Germinal center (tissue), 1 donor: ENCODE measurements around the gene NRAP.
"Not testable (repeated sequence)": the region's sequence is repeated elsewhere in the genome, so short reads cannot be mapped to it uniquely, and the experiment has no call there.

ENCODE experiments used
- DNase-seq: peaks from one replicate; pipeline ENCODE4 v3.0.0; 2012; ENCODE audit warnings: mixed read lengths, low spot score

NRAP gene

DNA sequence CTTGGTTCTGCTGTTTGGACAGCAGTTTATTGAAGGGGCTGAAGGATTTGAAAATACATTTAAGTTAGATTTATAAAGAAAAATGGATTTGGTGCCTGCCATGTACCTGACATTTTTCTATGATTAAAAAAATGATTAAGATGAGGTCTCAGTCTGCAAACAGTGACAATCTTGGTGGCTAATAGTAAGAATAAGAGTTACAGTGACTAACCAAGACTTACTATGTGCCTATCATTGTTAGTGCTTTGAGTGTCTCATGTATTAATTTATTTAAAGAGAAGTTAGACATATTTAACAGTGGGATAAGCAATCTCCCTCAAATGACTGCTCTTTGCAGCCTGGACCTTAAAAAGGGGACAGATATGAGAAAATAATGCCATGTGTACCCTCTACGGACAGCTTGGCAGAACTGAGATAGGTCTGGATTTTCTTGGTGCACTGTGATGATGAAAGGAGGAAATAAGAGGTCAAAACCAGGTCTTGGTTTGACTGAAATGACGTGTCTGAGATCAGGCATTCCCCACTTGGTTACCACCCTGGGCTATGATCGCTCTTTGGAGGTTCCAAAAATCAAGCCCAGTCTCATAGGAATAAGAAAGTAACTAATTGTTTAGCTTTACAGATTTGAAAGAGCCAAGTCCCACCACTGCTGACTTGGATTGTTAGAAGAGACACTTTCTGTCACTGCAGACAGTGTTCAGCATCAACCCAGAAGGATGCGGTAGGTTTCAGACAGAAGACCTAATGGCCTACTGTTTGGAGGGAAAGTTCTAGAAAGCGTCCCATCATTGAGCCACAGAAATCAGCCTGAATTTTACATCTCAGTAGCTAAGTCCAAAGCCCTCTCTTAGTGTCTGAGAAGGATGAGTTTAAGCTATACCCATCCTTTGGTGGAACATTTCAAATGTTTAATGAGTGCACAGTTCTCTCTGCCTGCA lies 18.0 kb upstream of the NRAP start:
- DNase-seq = no peak

DNA sequence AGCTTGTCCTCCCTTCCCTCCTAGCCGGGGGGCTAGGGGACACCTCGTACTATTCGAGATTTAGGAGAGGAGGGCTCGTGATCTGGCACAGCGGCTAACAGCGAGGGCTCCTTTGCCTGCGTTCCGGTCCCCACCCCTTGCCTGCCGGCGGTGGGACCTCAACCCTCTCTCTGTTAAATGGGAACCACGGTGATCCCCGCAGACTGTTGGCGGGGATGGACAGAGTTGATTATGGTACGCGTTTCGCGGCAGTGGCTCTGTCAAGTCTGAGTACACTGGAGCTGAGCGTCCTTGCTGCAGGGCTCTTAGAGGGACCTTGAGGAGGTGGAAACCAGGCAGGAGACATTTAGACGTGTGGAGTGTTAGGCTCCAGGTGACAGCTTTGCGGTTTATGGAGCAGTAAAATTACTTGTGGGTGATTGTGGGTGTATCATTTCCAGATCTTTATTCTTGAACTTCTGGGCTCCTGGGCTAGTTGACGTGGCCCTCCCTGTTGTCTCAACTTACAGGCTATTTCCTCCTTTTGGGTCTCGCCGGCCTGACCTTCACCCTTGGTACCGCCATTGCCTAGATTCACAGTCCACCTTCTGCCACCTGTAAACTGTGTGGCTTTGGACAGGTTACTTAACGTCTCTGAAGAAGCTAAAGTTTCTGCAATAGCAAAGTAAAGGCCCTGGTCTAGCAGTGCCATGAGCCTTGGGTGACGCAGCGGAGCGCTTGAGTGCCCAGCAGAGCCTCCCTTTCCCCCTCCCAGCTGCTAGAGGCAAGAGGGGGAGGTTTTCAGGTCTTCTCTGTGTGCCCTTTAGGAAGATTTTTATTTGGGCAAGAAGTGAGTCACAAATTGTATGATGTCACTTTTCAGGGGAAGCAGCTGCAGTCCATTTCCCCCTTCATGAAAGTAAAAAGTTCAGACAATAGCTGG lies 16.6 kb upstream of the NRAP start:
- DNase-seq = peak; percentile 21

DNA sequence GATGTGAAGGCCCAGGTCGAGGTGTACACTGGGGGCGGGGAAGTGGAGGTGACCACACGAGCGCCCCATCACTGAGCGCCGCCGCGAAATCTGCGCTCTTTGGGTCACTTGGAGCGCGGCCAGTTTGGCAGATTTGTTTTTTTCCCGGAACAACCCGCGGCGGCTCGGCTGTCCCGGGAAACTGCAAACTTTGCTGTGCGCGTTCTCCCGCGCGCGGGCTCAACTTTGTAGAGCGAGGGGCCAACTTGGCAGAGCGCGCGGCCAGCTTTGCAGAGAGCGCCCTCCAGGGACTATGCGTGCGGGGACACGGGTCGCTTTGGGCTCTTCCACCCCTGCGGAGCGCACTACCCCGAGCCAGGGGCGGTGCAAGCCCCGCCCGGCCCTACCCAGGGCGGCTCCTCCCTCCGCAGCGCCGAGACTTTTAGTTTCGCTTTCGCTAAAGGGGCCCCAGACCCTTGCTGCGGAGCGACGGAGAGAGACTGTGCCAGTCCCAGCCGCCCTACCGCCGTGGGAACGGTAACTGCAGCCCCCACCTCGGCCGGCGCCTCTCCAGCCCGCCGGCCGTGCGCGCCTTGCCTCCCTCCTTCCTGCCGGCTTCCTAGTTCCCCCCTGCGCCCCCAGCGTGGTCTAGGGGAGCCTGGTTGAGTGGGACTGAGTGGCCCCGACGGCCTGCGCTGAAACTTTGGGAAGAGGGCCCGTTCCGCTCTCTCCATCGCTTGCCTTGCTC lies 15.8 kb upstream of the NRAP start, which contains the start of gene CASP7:
TSS of gene CASP7 (plus strand) at position 450 of the 727 bp plus-strand sequence. CDS start 17,582 bp downstream, outside the sequence.
- peak; percentile 85 for DNase-seq

DNA sequence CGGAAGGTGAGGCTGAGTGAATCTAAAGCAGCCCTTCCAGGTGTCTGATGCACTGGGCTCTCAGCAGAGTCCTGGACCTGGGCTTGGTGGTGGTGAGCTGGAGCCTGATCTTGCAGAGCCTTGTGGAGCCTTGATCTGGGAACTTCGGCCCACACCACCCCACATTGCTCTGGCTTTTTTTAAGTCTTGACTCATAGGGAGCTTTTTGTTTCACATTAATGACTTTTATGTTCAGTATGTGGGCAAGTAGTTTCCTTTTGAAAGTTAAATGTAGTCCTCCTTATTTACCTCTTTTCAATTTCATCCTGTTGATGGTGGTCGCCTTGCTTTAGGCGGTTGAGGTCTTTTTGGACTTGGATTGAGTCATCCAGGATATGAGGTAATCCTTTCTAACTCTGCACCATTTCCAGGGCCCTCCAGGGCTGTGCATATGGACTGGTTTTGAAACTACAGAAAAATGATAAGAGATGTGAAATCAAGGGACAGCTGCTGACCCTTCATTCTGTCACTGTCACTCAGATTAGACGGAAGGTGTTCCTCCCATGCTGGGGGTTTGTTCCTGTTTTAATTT lies 2.9 kb upstream of the NRAP start:
- no peak for DNase-seq

DNA sequence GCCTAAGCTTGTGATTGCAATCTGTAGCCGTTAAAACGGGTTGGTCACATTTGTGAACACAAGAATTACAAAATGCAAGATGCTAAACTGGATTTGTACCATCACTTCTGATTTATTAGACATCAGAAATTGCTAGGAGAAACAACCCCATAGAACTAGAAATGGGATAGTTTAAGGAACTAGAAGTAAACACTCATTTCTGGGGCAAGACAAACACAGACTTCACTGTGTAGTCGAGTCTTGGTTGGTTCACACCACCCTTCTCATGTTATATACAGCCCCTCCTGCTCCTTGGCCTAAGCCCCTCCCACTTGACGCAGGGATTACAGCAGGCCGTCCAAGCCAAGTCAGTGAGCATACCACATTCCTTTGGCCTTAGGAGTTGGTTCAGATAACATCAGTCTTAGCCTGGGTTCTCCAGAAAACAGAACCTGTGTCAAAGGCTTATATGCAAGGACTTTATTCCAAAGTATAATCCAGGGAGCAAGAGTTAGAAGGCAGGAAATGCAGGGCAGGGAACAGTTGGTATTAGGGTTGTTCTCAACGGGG lies 2.0 kb upstream of the NRAP start:
- no peak for DNase-seq

DNA sequence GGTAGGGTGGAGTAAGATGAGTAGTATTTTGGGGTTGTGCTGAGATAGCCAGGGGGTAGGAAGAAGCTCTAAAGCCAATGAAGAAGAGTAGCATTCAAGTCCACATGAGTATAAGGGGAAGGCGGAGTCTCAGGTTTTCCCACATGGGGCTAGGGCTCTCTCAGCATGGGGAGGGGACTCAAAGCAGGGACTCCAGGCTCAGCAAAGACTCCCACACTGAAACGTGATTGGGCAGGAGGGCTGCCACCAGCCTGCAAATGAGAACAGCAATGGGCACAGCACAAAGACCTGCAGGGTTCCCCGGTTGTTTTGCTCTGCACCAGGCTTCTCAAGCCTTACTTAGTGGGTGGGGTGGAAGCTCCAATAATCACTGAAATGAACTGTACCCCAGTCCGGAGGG lies 1.5 kb upstream of the NRAP start:
- DNase-seq = no peak

DNA sequence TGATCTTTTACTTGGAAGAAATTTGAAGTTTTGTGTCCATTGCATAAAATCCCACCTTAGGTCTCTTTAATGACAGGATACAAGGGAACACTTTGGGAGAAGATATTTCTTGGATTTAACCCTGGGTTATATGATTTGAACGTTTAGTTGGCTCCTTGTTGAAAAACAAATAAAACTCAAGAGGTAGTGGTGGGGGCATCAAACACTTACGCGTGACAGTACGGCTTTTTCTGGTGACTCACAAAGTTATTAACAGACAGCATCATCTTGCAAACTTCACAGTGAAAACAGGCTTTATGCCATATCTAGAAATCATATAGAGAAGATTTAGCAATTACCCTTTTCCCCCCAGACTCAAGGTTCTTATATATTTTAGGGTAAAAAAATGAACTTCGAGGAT lies 699 bp downstream of the NRAP start:
- DNase-seq = no peak

DNA sequence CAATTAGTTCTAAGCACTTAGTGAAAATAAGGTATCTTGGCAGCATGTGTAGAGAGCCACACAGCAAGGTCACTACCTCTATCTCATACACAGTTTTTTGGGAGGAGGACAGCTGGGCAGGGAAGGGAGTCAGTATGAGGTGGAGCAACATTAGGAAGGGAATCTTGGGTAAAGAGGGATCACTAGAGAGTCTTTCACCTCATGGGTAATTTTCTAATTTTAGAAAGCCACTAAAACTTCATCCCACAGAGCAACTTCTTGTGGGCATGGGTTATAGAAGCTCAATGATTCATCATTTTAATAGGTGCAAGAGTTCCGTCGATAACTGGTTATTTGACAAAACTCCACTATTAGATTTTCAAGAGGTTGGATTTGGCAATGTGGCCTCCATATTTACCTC lies 2.5 kb downstream of the NRAP start:
- no peak for DNase-seq

DNA sequence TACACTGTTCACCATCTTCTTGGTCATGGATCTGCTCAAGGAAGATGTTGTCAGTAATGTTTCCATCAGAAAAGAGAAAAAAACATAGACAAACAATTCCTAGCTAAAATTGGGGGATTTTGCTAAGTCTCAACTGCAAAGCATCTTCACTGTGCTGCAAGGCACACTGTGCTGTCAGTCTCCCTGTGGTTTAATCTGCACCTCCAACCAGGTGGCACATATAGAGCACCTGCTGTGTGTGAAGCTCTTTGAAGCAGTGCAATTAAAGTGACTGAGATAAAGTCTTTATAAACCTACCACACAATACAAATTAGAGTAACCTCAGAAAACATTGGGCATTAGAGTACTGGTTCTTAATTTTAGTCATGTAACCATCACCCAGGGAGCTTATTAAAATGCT lies 6.3 kb downstream of the NRAP start:
- no peak for DNase-seq

DNA sequence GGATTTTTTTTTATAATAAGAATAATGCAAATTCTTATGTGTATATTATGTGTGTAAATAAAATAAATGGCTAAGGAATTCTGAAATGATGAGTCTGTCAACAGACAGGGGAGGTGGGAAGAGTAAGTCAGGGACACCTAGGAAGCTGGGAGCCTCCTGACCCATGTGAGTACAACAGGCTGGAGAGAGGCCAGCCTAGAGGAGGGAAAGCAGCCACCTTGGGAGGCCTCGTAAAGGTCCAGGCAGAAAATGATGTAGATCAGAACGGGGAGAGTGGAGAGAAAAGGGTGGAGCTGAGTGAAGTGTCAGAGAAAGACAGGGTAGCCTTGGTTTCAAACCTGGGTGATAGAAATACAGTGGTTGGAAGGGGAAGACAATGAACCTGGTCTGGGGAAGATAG lies 6.9 kb downstream of the NRAP start:
- no peak for DNase-seq

DNA sequence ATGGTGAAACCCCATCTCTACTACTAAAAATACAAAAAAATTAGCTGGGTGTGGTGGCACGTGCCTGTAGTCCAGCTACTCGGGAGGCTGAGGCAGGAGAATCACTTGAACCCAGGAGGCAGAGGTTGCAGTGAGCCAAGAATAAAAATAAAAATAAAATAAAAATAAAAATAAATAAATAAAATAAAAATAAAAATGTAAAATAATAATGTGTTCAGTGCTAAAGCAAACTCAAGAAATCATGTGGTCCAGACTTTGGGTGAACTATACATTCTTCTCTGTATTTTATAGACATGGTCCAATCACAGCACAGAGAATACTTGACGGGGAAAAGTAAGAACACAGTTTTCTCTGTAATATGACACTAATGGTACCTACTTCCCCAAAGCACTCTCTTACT lies 11.4 kb downstream of the NRAP start:
- not testable (repeated sequence) for DNase-seq

DNA sequence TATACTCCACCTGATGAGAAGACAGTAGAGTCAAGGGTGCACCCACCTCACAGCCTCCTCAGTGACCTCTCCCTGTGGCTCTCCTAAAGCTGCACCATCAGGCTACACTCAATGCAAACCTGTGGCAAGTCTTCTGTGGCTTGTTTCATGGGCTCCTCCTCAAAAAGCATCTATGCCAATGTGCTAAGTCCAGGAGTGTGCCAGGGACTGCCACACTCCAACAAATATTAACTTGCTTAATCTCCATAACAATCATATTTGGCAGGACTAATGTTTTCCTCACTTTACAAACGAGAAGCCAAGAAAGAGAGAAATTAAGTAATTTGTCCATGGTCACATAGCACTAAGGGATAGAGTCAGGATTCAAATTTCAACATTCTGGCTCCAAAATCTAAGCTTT lies 11.9 kb downstream of the NRAP start:
- DNase-seq = no peak

DNA sequence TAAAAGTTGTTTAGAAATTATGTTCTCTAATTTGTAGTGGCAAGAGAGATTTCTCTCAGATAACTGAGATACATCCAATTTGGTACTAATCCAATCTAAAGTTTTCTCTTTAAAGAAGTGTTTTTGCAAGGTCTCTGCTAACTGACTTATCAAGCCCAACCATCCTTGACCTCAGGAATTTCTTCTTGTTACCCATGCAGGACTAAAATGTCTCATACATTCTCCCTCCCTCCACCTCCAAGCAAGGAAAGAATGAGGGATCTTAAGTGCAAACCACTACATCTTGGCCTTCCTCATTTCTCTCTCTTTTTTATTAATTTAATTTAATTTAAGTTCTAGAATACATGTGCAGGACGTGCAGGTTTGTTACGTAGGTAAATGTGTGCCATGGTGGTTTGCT lies 12.8 kb downstream of the NRAP start:
- no peak for DNase-seq

DNA sequence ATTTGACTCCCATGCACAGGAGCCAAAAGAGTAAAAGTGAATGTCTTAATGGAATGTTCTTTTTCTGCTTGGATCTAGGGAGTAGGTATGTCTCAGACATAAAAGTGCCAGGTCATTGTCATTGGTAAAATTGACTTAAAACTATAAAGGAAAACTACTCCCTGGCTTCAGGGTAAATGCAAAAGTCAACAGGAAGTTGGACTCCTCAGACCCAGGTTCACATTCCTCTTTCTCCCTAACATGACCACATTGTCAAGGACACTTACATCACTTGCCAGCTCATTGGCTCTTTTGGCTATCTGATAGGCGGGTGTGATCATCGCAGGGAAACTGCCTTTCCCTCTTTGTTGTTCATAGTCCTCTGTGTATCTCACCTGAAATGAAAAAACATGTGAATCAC lies 13.7 kb downstream of the NRAP start:
- DNase-seq = no peak

DNA sequence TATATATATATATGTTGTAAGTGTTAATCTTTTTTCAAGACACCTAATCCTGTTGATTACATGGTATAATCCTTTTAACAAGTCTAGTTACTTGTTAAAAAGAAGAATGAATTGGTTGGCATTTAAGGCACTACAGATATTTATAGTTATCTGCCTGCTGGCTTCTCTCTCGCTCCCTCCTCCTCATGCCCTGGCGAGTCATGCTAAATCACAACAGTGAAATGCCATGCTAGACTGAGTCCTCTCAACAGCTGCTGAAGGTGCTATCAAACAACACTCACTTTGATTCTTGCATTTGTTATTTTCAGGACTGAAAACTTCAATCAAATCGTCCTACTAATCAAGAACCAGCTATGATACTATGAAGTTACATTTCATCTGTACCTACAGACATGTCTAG lies 15.4 kb downstream of the NRAP start:
- no peak for DNase-seq

DNA sequence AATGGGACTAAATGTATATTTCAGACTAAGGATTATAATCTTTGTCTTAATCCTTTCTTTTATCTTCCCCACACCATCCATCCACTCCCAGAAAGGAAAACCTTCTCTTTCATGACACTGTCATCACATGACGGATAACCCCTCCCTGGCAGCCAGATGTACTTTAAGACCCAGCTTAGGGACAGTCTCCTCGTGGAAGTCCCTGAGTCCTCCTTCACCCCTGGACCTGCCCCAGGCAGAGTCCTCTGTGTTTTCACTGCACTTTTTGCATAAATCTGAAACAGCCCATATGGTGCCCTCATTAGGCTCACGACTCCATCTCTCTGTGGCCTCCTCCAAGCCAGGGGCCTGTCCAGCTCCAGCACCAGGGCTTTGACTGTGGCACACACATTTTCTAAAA lies 16.0 kb downstream of the NRAP start:
- no peak for DNase-seq

DNA sequence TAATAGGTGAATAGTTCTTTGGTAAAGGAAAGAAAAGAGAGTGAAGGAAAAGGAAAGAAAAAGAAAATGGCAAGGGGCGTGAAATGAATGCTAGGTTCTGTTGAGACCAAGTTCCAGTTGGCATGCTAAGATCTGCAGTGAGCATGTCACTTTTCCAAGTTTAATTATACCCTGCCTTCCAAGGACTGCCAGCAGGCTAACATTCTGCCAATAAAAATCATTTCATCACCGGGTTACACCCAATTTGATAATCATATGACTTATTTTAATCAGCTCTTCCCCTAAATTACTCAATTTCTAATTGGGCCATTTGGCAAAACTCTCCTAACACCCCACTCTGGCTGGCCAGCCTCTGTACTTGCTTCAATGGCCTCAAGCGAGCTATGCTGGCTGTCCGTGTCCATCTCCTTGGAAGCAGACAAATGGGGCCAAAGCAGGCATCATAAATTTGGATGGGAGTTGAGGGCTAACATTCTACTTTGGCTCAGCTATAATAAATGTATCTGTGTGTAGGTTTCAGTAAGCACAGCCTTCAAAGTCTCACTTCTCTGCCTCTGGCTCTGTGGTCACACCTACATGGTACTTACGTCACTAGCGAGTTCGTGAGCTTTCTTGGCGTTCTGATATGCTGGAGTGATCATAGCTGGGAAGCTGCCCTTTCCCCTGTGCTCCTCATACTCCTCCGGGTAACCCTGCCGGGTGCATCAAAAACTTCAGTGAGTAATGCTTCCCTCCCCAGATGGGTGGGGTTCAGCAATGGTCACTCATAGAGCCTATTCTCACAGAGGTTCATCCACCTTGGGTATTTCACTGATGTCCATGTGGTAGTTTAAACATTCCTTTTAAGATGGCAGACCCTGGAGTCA lies 17.3 kb downstream of the NRAP start:
- no peak for DNase-seq

DNA sequence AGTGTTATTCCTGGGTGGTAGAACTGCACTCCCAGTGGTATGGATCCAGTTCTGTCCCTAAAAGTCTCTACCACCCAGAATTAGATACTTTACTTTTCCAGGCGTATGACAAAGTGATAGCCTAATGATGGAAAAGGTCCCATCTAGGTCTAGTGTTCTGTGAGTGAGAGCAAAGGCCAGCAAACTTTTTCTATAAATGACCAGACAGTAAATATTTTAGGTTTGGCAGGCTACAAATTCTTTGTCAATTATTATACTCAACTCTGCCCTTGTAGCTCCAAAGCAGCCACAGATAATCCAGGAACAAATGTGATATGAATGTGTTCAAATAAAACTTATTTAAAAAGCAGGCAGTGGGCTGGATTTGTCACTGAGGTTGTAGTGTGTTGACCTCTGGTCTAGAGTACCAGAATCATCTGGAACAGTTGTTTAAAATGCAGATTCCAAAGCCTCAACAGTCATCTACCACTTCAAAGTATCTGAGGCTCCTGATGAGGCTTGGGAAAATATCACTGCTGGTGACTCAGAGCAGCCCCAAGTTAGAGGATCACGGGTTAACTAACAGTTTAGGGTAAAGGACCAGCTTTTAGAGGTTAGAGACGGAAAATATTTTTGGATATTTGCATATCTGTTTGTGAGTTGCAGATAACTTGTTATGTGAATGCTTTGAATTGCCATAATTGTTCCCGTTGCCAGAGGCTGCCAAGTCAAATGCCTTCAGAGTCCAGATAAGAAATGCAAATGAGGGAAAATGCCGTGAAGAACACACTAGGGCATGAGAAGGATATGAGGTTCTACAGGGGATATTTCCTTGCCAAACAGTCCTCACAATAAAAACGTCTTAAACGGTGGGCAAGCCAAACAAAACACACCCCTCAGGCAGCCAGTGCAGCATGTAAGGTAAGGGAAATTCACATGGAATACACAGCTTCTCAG lies 19.4 kb downstream of the NRAP start:
- no peak for DNase-seq

DNA sequence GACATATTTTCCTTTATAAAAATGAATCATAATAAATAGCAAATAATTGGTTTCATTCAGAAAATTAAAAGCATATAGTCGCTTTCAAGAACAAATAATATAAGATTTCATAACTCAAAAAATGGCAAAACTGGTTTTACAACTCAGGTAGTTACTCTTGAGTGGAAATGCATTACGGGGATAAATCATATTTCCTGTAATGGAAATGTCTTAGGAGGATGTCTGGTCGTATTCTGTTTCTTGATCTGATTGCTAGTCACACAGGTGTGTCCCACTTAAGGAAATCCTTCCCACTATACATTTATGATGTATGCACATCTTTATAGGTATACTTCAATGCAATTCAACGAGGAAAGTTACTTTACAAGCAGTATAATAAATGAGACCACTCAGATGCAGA lies 20.7 kb downstream of the NRAP start:
- no peak for DNase-seq
